GM19193 (cell line): ENCODE results near the gene MAP4K2.

ENCODE experiments used
- POLR2A ChIP-seq: IDR thresholded peaks from 4 replicates; pipeline ENCODE4 v1.6.1; 2011; ENCODE audit not compliant: insufficient read depth, insufficient read length; ENCODE audit errors: extremely low read depth

MAP4K2 gene

GRCh38 chr11:64742087-64742888 is 60.7 kb downstream of the MAP4K2 start:
- TF ChIP-seq POLR2A = no peak

- TF ChIP-seq POLR2A = no peak
Observed at GRCh38 chr11:64741375-64742086, 61.5 kb downstream of the MAP4K2 start.

- no peak for TF ChIP-seq POLR2A
Observed at GRCh38 chr11:64739871-64740270, 63.1 kb downstream of the MAP4K2 start.

GRCh38 chr11:64736654-64737053 is 66.4 kb downstream of the MAP4K2 start:
- TF ChIP-seq POLR2A = no peak

GRCh38 chr11:64735725-64736259 is 67.2 kb downstream of the MAP4K2 start:
- TF ChIP-seq POLR2A = no peak
